Left lung (tissue), 10 donors: Measurements from ENCODE around the gene CAMSAP1. TPM values are rescaled to one million over a fixed set of nuclear protein-coding genes. Genes with fewer than 3 reads are reported as not detected.

Source experiments
- ATAC-seq: fragments of 200-7000 bp; cut with Tn5 transposase; one replicate; pipeline ENCODE4 v1.9.1; 2020; ENCODE audit warnings: moderate library complexity
- DNase-seq, 4 donors: peaks; one replicate each; pipeline ENCODE4 v3.0.0-alpha.2; 2013 to 2020
- H3K27ac ChIP-seq, 2 donors: fragments of 200-600 bp; sonication (generic) in 1 of 2; one replicate each; pipeline versions ENCODE4 v1.5.0 to v1.8.0; 2020 to 2021
- H3K27me3 ChIP-seq, 2 donors: fragments of 200-600 bp; sonication (generic) in 1 of 2; one replicate each; pipeline versions ENCODE4 v1.5.0 to v1.8.0; 2020 to 2021
- H3K36me3 ChIP-seq, 2 donors: fragments of 200-600 bp; sonication (generic) in 1 of 2; one replicate each; pipeline versions ENCODE4 v1.5.0 to v1.8.0; 2020 to 2021
- H3K4me1 ChIP-seq, 2 donors: fragments of 200-600 bp; one replicate each; pipeline ENCODE4 v1.8.0; 2021
- H3K4me3 ChIP-seq, 2 donors: fragments of 200-600 bp; sonication (generic) in 1 of 2; one replicate each; pipeline versions ENCODE4 v1.5.0 to v1.8.0; 2020 to 2021; ENCODE audit warnings: mild to moderate bottlenecking in 1 of 2
- H3K9me3 ChIP-seq, 2 donors: fragments of 200-600 bp; sonication (generic) in 1 of 2; one replicate each; pipeline versions ENCODE4 v1.5.0 to v1.8.0; 2020 to 2021
- CTCF ChIP-seq, 2 donors: fragments of 200-600 bp; sonication (generic) in 1 of 2; IDR thresholded peaks; one replicate each; pipeline versions ENCODE4 v1.5.0 to v1.8.0; 2021; ENCODE audit warnings: antibody characterized with exemption in 2 of 2
- intact Hi-C, 2 donors: fragments of 100-400 bp; cut with DNase I; formaldehyde crosslinking; loops; one replicate each; pipeline versions ENCODE4 v1.11.2 to v1.14.2; 2022
- polyA plus RNA-seq, 6 donors: library from polyadenylated mRNA; unstranded; fragments of 120-200 nt; gene quantifications; one replicate each; pipeline ENCODE4 v1.2.1, GENCODE V29; 2013; ENCODE audit not compliant: insufficient read length in 6 of 6
- total RNA-seq, 2 donors: library from RNA; stranded (reverse); fragmentation: NEBNext Ultra II Directional; extraction: Animal tissue kit (Norgen Biotek cat#: 25700); gene quantifications; one replicate each; pipeline ENCODE4 v1.2.1, GENCODE V29; 2021
- donor health status: DM: no; HTN: yes; CAD: no.
- donor health status: DM: no; HTN: no; CAD: no.

CAMSAP1 gene
- total and polyA plus RNA-seq, 8 donors, result 20.4 to 27.0 (median 24.0) TPM

- ATAC-seq (no peak), DNase-seq (no peak)
- H3K27ac ChIP-seq, result no peak overlapping the region
- H3K27me3 ChIP-seq, result no peaks in the 10 kb centered on the region
- H3K9me3 ChIP-seq, result no peaks in the 10 kb centered on the region
- no peaks in the 10 kb centered on the region for H3K4me1 ChIP-seq
- no peak overlapping the region for H3K4me3 ChIP-seq
- TF ChIP-seq CTCF (IDR thresholded peaks at IDR 0.05), result no peak
- peaks cover 0 to 15% of the 10 kb centered on the region in 2 donors for H3K36me3 ChIP-seq
- intact Hi-C loops, result no loop called here
Observed at GRCh38 chr9:135877791-135878527, 29.4 kb downstream of the CAMSAP1 start.

GRCh38 chr9:135876936-135877335, 30.4 kb downstream of the CAMSAP1 start:
- no peak for TF ChIP-seq CTCF (IDR thresholded peaks at IDR 0.05)
- Histone ChIP-seq H3K36me3 (peaks cover 0 to 9% of the 10 kb centered on the region in 2 donors), H3K4me1 (no peaks in the 10 kb centered on the region), H3K4me3 (no peak overlapping the region), H3K27ac (no peak overlapping the region), H3K27me3 (no peaks in the 10 kb centered on the region), H3K9me3 (no peaks in the 10 kb centered on the region)
- no peak for ATAC-seq
- no peak for DNase-seq
- intact Hi-C loops, result no loop called here

GRCh38 chr9:135874859-135875258, 32.5 kb downstream of the CAMSAP1 start:
- Histone ChIP-seq H3K9me3 (no peaks in the 10 kb centered on the region), H3K27me3 (no peaks in the 10 kb centered on the region), H3K27ac (no peak overlapping the region), H3K4me3 (no peak overlapping the region), H3K4me1 (no peaks in the 10 kb centered on the region), H3K36me3 (no peaks in the 10 kb centered on the region)
- no peak for TF ChIP-seq CTCF (IDR thresholded peaks at IDR 0.05)
- intact Hi-C loops, result no loop called here
- ATAC-seq, result no peak
- no peak for DNase-seq

- no peak for ATAC-seq
- no peak for DNase-seq
- Histone ChIP-seq H3K4me3 (no peak overlapping the region), H3K9me3 (no peaks in the 10 kb centered on the region), H3K36me3 (peaks cover 0 to 7% of the 10 kb centered on the region in 2 donors), H3K27ac (no peak overlapping the region), H3K27me3 (no peaks in the 10 kb centered on the region), H3K4me1 (no peaks in the 10 kb centered on the region)
- intact Hi-C loops, result loop anchor here in 1 of 2 donors (10.0 kb wide), 1 partner anchor 255 kb away; no protein-coding TSS in a partner anchor
- TF ChIP-seq CTCF (IDR thresholded peaks at IDR 0.05), result no peak
Observed at GRCh38 chr9:135869909-135870308, 37.4 kb downstream of the CAMSAP1 start.

GRCh38 chr9:135865531-135865930, 41.8 kb downstream of the CAMSAP1 start:
- ATAC-seq, result no peak
- intact Hi-C loops, result loop anchor here in 1 of 2 donors (10.0 kb wide), 1 partner anchor 259 kb away; no protein-coding TSS in a partner anchor
- peaks cover 0 to 7% of the 10 kb centered on the region in 2 donors for H3K36me3 ChIP-seq

More at GRCh38 chr9:135865531-135865930, 41.8 kb downstream of the CAMSAP1 start:
- H3K9me3 ChIP-seq, result no peaks in the 10 kb centered on the region
- H3K4me3 ChIP-seq, result no peak overlapping the region
- no peak for TF ChIP-seq CTCF (IDR thresholded peaks at IDR 0.05)
- H3K27me3 ChIP-seq, result no peaks in the 10 kb centered on the region
- no peak overlapping the region for H3K27ac ChIP-seq
- peaks cover 0 to 10% of the 10 kb centered on the region in 2 donors for H3K4me1 ChIP-seq
- no peak for DNase-seq
